Right kidney (tissue), 1 donor: ENCODE measurements around the gene RAB17.
"Not testable (repeated sequence)": the region's sequence is repeated elsewhere in the genome, so short reads cannot be mapped to it uniquely, and the experiment has no call there.

Experiments
- DNase-seq: peaks from one replicate; pipeline ENCODE4 v3.0.0-alpha.2; 2016

The RAB17 gene

DNA sequence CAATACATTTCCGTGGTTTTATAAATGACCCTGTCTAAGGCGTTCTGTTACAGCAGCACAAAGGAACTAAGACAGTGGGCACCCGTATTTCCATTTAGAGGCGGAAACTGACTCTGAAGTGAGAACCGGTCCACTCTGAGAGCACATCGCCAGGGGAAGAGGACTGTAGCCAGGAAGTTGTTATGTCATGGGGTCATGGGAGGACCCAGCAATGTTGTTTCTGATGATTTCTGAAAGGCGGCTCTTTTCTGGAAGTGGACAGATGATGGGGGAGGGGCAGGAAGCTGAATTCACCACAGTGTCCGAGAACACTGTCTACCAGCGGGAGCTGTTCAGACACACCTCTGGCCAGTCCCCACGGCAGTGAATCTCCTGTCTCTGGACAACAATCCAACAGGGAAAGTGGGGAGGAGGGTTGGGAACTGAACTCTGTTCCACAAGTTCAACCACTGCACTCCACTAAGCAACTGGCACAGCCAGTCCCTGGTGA lies 34.7 kb upstream of the RAB17 start:
- DNase-seq = no peak

DNA sequence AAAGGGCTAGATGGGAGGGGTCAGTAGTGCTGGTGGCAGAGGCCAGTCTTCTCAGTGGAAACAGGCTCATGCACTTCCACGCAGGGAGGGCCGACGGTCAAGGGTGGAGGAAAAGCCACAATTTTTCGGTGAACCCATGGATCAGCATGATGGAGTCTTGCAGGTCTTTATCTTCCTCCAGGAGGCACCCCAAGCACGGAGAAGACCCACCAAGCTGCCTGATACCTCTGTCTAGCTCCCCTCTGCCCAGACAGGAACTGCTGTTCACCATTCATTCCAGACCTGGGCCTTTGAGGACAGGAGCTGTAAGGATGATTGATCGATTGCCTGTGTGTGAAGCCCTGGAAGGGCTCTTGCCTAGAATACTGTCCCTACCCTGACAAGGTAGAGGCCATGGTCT lies 34.0 kb upstream of the RAB17 start:
- no peak for DNase-seq

DNA sequence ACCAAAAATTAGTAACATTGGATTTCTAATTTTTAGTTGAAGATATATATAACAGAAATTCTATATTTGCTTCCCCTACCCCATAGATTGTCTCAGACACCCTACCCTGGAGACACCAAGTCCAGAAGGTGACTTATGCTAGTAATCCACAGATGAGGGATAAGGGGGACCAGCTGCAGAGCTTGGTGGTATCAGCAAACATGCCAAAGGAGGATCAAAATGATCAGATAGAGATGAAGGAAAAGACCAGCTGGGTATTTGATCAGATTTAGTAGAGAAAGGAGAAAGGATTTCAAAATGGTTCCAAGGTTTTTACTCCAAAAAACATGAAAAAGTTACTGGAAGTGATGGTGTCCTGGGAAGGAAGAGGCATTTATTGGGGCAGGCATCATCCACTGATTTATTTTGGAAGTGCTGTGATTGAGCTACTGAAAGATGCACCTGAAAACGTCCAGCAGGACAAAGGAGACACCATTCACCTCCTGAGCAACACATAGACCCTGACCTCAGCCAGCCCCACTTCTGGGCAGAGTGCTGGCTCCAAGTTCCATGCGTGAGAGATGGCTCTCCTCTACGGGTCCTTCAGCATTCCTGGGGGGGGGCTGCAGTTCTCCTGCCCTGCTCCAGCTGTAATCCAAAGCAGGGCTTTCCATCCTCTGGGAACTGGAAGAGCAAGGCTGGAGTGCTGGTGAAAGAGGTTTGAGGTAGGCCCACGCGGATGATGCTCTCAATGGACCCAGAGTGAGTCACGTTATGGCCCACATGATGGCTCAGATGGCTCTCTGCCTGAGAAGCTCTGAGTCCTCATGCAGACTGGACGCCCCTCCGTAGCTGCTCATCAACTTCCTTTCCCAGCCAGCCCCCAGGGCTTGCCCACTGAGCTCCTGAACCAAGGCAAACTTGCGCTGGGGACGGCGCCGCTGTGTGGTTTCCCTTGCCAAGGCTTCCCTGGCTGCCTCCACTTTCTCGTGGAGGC lies 33.2 kb upstream of the RAB17 start:
- DNase-seq = no peak

DNA sequence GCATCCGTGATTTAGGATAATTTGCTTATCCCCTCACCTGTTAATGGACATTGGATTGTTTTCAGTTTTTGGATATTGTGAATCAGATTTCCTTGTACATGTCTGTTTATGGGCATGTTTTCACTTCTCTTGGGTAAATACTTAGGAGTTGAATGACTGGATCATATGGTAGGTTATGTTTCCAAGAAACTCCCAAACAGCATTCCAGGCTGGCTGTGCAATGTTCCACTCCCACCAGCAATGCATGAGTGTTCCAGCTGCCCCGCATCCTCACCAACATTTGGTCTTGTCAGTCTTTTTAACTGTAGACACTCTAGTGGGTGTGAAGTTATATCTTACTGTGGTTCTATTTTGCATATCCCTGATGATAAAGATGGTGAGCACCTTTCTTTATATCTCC lies 27.9 kb upstream of the RAB17 start:
- DNase-seq = no peak

DNA sequence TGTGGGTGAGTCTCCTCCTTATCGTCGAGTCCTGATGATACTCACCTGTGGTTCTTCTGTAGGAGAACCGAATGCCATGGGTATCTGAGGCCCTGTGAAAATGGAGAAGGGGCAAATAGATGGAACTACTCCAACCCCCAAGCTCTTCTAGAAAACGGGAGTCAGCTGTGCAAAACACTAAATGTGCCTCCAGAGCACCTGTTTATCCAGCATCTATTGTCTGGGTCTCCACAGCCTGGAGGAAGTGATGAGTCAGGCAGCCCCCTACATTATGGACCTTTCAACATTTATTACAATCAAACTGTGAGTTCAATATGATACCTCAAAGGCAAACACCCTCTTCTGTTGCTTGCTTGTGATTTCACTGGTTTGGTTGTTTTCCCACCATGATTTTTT lies 27.1 kb upstream of the RAB17 start:
- DNase-seq = no peak

DNA sequence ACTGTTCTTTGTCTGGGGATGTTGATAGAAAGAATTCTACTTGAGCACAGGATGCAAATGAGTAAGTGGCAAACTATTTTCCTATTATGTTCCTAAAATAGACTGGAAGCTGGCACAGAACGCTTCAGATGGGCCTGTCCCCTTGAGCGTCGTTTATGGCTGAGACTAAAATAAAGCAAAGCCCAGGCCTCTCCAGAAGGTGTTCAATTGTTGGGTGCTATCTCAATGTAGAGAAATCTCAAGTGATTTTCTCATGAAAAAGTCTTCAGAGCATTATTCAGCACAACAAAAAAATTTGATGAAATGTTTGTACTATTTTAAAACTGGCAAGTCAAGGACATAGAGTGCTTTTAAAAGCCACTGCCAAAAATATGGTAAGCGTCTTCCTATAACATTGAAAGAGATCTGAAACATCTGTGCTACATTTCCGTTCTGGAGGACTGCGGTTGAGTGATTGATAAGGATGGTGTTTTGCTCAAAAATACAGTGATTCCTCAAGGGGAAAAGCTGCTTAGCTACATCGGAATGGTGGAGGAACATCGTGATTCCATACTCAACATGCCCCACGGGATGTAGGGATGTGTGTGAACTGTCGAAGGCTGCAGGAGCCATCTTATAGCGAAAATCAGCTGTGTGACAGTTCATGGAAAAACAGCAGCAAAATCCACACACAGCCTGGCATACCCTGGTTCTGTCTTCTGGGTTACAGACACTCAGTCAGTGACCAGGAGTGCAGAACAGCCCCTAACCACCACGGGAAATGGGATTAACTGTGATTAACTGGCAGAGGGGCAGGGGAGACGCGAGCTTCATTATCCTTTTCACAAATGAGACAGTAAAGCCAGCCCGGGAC lies 26.4 kb upstream of the RAB17 start:
- no peak for DNase-seq

DNA sequence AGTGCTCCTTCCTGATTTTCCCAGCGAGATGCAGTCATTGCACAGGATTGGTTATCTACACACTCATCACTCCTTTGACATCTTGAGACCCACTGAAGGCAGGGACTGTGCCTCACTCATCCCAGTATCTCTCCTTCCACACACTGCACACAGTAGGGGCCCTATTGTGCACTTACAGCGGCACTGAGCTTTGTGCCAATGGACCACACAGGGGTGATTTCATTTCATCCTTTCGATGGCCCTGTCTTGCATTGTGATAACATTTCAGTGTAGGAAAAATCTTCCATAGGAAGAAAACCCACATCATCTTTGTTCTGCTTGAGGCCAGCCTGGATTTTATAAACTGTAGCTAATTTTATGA lies 25.8 kb upstream of the RAB17 start:
- DNase-seq = no peak

DNA sequence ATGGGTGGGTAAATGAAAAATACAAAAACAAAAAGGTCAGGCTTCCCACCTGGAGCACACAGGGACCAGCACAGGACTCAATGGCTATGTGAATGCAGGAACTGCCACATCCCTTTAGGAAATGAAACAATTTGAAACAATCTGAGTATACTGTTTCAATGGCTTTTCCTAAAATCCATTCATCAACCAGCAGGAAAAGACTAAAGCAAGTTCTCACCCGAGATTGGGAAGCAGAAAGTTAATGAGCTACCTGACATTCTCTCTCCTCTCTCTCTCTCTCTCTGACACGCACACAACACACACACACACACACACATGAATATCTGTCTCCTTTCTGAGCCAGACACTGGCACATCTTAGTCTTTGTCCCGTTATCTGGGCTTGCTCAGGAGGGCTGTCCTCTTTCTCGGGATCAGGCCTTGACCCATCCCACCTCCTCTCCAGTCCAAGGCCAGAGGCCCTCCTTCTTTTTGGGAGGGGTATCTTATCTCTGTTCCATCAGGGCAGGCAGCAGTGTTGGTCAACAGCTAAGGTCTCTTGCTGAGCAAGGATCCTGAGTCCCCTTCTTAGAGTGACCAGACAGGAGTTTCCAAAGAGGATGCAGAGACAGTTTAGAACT lies 25.2 kb upstream of the RAB17 start:
- DNase-seq = no peak

DNA sequence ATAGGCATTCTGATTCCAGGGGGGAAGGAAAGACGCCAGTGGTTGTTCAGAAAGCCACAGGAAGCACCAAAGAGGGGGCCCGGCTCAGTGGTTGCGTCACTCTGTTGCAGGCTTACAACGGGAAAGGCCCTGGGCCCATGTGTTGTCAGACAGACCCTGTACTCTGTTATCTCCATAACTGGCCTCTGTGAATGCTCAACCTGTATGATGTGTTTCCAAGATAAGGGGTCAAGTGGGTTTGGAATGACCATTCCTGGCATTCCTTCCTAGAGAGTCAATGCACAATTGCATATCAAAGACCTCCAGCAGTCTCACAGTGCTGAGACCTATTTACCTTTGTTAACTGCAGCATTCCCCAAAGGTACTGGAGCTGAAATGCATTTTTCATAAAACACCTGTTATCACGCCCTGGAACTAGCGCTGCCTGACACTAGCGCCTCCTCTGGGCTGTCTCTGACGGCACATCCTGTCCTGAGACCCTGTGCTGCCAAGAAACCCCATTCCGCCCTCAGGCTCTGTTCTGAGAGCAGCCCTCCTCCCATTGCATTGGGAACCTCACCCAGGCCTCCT lies 23.7 kb upstream of the RAB17 start:
- DNase-seq = no peak

DNA sequence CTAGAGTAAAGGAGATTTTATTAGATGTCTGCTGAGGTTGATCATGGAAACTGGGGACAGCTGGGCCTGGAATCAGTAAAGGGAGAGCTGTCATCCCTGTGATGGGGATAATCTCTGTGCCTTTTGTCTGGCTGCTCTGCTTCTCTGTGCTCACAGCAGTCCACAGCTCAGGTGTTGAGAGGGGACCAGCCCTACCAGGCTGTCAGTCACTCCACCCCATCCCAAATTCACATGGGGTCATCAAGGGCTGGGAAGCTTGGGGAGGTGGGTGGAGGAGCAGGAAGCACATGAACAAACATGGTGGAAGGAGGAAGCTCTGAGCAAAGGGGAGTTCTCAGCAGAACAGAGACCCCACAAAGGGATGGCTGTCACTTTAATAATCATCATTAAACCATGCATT lies 23.1 kb upstream of the RAB17 start:
- no peak for DNase-seq

DNA sequence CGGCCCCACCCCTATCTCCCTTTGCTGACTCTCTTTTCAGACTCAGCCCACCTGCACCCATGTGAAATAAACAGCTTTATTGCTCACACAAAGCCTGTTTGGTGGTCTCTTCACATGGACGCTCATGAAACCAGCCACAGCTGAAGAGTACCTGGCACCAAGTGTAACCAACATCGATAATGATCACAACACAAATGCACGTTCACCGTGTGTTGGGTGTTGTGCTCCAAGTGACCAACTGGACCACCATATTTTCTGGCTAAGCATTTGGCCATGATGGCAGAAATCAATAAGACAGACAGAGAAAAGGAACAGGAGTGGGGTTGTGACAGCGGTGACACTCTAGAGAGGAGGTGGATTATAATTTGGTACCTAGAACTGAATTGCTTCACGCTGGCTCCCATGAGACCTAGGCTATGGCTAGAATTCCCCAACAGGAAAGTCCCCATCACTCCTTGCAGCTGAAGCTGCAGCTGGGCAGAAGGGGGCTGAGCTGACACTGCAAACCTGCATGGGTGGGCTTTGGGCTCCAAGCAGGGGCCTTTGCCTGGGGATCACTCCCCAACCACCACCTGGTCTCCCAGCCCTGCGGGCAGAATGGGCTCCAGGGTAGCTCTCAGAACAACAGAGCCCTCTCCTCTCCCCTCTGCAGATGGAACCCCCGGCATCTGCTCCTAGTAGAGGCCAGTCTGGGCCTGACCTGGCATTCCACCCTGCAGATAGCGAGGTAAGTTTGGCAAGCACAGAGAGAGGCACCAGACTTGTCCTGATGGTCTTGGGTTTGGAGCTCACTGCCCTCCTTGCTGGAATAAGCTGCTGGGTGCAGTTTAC lies 22.2 kb upstream of the RAB17 start:
- no peak for DNase-seq

DNA sequence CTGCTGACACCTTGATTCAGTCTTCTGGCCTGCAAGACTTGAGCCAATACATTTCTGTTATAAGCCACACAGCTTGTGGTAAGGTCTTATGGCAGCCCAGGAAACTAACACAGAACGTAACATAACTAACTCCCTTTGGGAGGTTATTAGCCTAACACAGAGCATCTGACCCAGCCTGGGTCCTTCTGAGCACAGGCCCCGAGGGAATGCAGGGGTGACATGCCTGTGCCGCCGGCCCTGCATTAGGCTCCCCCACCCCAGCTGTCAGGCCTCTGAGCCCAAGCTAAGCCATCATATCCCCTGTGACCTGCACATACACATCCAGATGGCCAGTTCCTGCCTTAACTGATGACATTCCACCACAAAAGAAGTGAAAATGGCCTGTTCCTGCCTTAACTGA lies 16.0 kb upstream of the RAB17 start:
- DNase-seq = not testable (repeated sequence)

DNA sequence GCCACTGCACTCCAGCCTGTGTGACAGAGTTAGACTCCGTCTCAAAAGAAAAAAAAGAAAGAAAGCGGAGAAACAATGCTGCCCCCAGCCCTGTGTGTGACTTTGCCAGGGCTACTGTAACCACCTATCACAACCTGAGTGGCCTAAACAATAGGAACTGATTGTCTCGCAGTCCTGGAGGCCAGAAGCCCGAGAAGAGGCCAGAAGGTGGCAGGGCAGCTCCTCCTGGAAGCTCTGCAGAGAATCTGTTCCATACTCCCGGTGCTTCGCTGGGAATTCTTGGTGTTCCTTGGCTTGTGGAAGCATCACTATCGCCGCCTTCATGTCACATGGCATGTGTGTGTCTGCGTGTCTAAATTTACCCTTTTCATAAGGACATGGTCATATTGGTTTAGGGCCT lies 14.4 kb upstream of the RAB17 start:
- DNase-seq = no peak

DNA sequence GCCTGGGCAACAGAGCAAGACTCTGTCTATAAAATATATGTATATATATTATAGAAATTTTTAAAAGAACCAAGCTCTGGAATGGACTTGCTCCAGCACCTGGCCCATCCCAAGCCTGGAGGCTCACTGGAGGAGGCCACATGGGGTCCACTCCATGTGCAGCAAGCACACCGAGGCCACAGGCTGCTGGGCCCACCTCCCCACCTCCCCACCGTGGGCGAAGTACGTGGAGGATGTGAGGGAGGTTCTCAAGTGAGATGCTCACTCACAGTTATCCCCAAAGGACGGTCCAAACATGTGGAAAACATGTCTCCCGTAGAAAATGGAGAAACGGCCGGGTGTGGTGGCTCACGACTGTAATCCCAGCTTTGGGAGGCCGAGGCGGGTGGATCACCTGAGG lies 13.9 kb upstream of the RAB17 start:
- DNase-seq = no peak

DNA sequence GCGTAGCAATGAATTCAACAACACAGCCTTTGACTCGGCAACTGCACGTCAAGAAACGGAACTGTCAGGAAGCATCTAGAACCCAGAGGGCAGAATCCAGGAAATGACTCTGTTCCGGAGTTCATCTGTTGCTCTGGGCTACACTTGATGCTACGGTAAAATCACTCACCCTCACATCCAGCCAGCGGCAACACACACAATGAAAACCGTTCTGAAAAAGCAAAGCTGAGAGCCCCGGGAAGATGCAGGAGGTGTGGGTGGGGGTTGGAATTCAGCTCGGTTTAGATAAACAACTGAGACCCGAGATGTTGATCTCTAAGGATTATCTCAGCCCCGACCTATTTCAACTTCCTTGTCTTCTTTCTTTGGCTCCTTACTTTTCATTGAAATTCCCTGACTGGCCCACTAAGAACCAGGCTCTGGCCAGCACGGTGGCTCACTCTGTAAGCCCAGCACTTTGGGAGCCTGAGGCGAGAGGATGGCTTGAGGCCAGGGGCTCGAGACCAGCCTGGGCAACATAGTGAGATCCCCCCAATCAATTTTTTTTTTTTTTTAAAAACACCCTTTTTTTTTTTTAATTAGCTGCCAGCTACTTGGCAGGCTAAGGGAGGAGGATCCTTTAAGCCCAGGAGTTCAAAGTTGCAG lies 13.3 kb upstream of the RAB17 start:
- no peak for DNase-seq

DNA sequence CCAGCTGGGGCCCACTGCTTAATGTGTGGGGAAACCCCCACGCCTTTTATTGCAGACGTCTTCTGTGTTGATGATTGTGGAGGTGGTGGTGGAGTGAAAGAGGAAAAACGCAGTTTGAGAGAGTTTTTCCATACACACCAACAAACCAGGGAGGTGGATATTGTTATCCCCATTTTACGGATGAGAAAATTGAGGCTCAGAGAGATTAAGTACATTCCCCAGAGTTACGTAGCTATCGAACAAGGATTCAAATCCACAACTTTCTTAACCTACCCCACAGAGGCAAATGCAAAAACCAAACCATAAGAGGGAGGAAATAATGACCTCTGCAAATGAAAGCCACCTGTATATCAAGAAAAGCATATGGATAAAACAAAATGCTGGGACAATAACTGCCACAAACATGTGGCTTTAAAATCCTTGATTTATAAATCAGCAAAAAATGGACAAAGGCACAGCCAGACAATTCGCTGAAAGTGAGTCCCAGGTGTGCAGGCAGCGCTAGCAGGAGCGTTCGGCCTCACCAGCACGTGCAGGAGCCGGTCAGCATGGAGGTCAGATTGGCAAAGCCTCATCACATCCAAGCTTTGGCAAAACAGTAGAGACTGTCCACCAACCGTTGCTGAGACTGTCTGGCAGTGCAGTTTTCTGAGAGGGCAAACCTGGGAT lies 12.6 kb upstream of the RAB17 start:
- DNase-seq = no peak

DNA sequence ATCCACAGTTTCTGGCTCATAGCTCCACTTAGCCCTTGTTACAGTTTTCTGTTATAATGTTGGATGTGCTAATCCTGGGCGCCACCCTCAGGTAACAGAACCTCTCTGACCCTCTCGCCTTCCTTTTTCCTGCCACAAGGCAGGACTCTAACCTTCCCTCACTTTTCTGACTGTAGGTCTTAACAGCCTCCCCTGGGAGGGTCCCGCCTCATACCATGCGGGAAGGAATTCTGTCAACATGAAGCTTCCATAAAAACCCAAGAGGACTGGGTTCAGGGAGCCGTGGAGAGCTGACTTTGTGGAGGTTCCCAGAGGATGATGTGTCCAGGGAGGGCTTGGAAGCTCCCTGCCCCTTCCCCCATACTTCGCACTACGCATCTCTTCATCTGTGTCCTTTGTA lies 11.9 kb upstream of the RAB17 start:
- no peak for DNase-seq

DNA sequence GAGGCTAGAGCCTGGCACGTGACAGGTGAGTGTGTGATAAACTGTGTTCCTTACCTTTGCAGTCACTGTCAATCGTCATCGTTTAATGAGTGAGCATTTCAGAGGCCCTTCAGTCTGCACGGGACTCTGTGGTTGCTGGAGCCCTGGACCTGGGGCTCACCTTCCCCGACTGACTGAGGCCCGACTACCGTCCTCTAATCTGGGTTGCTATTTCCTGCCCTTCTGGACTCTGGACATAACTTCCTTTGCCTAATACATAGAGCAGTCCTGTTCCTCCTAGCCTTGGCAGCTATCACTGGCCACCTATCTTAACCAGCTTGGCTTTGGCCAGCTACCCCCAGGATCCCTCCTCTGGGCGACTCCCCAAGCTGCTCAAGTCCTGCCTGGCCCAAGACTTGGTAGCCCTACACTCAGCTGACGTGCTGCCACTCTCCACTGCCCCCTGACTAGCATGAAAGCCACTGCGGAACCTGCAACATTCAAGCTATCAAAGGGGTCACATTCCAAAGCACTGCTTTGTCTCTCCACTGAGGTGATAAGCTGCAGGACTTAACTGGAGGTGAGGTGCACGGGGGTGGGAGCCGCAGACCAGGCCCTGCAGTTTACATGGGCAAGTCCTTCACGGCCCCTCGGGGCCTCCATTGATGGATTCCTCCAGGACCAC lies 11.1 kb upstream of the RAB17 start:
- DNase-seq = no peak

DNA sequence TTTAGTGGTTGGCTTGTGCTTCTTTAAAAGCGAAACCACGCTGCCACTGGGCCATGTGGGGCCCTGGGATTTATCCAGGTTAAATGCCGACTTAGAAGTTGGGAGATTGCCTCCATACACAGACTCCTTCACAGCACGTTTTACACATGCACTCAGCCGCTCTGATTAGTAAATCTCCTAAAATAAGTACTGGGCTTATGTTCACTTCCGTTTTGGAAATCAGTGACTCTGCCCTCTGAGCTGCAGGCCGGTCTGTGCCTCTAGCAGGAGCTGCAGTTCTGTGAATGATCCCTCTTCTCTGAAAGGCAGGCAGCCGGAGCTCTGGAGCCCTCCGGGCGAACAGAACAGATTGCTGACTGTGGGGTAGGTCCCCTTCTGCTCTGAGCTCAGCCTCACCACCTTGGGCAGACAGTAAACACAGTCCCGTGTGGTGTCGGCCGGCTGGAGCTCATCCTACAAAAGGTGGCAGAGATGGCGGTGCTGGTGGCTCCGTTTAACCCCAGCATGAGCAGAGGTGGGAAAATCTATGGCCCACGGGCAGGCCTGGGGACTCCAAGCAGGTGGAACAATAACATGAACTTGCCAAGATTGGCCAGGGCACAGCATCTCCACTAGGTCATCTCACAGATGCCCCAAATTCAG lies 9.8 kb upstream of the RAB17 start:
- no peak for DNase-seq
